ENCODE measurements around the gene TRAF3. TPM values are rescaled to one million over a fixed set of nuclear protein-coding genes. Genes with fewer than 3 reads are reported as not detected.
A peak's percentile ranks its signal among the peaks of the same experiment; 100 is the strongest.

Gene TRAF3
- polyA plus RNA-seq, 1 of the 3 experiments (the other 2 are of a cell fraction), result 17.9 TPM

DNA sequence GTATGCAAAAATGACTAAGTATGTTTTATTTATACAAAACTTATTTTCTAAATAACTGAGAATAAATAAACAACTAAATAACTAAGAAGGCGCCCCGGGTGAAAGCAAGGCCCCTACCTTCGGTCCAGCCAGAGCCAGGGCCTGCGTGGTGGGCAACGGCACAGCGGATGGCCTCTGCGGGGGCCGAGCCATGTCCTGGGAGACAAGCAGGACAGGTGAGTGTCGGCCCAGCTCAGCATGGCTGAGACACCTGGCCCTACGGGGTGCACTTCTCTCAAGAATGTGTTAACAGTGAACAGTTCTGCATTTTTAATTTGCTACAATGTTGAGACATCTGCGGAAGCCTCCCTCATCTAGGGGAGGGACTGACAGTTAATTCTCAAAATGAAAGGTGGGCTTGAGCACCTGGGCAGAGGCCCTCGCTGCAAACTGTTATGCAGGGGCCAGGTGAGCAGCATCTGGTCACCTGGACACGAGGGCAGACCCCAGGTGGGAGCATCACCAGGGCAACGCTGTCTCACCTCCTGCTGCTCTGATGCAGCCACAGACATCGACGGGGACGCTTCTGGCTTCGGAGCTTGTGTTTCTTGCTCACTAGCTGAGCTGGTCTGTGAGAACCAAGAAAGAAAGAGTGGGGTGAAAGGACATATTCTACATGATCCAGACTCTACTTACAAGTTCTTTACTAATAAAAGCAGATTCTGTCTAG, 177.0 kb downstream of the TRAF3 start:
- CTCF ChIA-PET, result no interaction called here
- no peaks in the 10 kb centered on the region for H3K9me2 ChIP-seq
- no peaks in the 10 kb centered on the region for H3K27me3 ChIP-seq (ENCODE audit: insufficient read depth)
- POLR2A ChIA-PET, result interaction anchor here (0.5 kb wide), 1 partner anchor 237 kb away, joined by 3 read pairs; no protein-coding TSS in a partner anchor
- H3K4me3 ChIP-seq (ENCODE audit: low read depth in 2 of 2, low read length in 1 of 2), result no peak overlapping the region
- no peaks in the 10 kb centered on the region for H3K9me3 ChIP-seq
- H3K79me2 ChIP-seq (ENCODE audit: insufficient read depth), result no peaks in the 10 kb centered on the region
- H4K20me1 ChIP-seq (ENCODE audit: insufficient read depth), result no peaks in the 10 kb centered on the region
- no peak overlapping the region for H2AFZ ChIP-seq (ENCODE audit: low read depth)
- H3K27ac ChIP-seq (ENCODE audit: low read depth in 2 of 2, low read length in 1 of 2), result no peak overlapping the region
- no peak overlapping the region for H3K4me2 ChIP-seq
- H3K9ac ChIP-seq, result no peak overlapping the region
- DNase-seq, result no peak
- H3F3A ChIP-seq (replicated peaks; ENCODE audit: insufficient read depth), result no peaks in the 10 kb centered on the region
- H3K4me1 ChIP-seq (ENCODE audit: control insufficient read depth in 1 of 2, insufficient read depth in 2 of 2, low read depth in 1 of 2, low read length in 1 of 2), result peaks cover 3 to 18% of the 10 kb centered on the region in 2 experiments; a peak in 1 of 4 replicates
- H3K36me3 ChIP-seq (replicated peaks in 1 of 2; ENCODE audit: control insufficient read depth in 1 of 2, insufficient read depth in 2 of 2, low read length in 1 of 2), result peaks cover 52 to 80% of the 10 kb centered on the region in 2 experiments
- TF ChIP-seq NRF1 (IDR thresholded peaks at IDR 0.05; ENCODE audit: low read depth, low read length) (no peak), TEAD4 (IDR thresholded peaks at IDR 0.05; ENCODE audit: borderline replicate concordance, insufficient read depth) (no peak)
- WGBS (ENCODE audit: low lambda C conversion rate), result 97% methylated on average over 17 of the region's 18 CpGs

DNA sequence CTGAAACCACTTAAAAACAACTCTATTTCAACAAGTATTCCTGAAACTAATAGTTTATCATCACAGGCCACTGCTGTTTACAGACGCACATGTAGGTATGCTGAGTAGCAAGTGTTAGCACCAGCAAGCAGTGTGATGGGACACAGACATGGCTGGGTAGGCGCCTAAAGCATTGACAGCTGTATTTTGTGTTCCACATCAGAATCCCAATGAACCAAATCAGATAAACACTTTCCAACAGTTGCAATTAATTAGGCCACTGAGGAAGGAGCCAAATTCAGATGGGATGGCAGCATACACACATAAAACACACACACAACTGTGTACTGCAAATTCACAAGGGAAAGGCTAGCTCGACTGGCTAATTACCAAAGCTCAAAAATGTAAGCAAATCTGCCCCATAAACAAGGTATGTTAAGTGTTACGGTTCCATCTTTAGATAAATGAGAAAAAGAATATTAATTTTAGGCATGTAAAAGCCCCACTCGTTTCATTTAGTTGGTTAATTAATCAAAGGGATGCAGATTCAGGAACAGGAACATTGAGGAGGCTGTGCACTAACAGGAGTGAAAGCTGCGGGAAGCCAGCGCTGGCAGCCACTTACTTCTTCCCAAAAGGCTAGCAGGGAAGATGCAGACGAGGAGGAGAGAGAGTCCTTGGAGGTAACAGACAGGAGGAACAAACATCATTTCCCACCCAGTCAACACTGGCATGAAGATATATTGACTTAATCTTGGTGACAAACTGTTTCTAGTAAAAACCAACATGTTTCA, 178.6 kb downstream of the TRAF3 start:
- DNase-seq, result peak; percentile 60
- ChIA-PET CTCF (interaction anchor here (1.3 to 1.7 kb wide), 2 partner anchors 17 to 101 kb away, joined by 3 to 6 read pairs; partner anchors contain the start of gene CDC42BPB), POLR2A (no interaction called here)
- Histone ChIP-seq H3K27me3 (ENCODE audit: insufficient read depth) (no peaks in the 10 kb centered on the region), H3K27ac (ENCODE audit: low read depth in 2 of 2, low read length in 1 of 2) (no peak overlapping the region), H3K4me1 (ENCODE audit: control insufficient read depth in 1 of 2, insufficient read depth in 2 of 2, low read depth in 1 of 2, low read length in 1 of 2) (peaks cover 3 to 18% of the 10 kb centered on the region in 2 experiments; a peak in 1 of 4 replicates), H4K20me1 (ENCODE audit: insufficient read depth) (no peaks in the 10 kb centered on the region), H3K4me3 (ENCODE audit: low read depth in 2 of 2, low read length in 1 of 2) (no peak overlapping the region), H3K9ac (no peak overlapping the region), H3K36me3 (replicated peaks in 1 of 2; ENCODE audit: control insufficient read depth in 1 of 2, insufficient read depth in 2 of 2, low read length in 1 of 2) (peaks cover 61 to 69% of the 10 kb centered on the region in 2 experiments), H3K9me3 (no peaks in the 10 kb centered on the region), H3K79me2 (ENCODE audit: insufficient read depth) (no peaks in the 10 kb centered on the region), H3K9me2 (no peaks in the 10 kb centered on the region), H3F3A (replicated peaks; ENCODE audit: insufficient read depth) (no peaks in the 10 kb centered on the region), H2AFZ (ENCODE audit: low read depth) (no peak overlapping the region), H3K4me2 (no peak overlapping the region)
- 85% methylated on average over 8 of the region's 8 CpGs for WGBS (ENCODE audit: low lambda C conversion rate)
- TF ChIP-seq RCOR1 (IDR thresholded peaks at IDR 0.05; ENCODE audit: low read length), result peak; percentile 95
- TF ChIP-seq, protein P1, sequence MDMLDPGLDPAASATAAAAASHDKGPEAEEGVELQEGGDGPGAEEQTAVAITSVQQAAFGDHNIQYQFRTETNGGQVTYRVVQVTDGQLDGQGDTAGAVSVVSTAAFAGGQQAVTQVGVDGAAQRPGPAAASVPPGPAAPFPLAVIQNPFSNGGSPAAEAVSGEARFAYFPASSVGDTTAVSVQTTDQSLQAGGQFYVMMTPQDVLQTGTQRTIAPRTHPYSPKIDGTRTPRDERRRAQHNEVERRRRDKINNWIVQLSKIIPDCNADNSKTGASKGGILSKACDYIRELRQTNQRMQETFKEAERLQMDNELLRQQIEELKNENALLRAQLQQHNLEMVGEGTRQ (IDR thresholded peaks at IDR 0.05; ENCODE audit: borderline replicate concordance, low read depth, low read length), result no peak
- TF ChIP-seq FOXM1 (IDR thresholded peaks at IDR 0.05; ENCODE audit: low read depth), result no peak
- TF ChIP-seq SIN3A (IDR thresholded peaks at IDR 0.05; ENCODE audit: borderline replicate concordance, low read depth, low read length), result no peak
- 0 out of 2 replicates have a peak, but pooled peaks have one; percentile 51 for TF ChIP-seq FOXJ3 (CRISPR knock-in tag; IDR thresholded peaks at IDR 0.05)
- TF ChIP-seq, protein P2, sequence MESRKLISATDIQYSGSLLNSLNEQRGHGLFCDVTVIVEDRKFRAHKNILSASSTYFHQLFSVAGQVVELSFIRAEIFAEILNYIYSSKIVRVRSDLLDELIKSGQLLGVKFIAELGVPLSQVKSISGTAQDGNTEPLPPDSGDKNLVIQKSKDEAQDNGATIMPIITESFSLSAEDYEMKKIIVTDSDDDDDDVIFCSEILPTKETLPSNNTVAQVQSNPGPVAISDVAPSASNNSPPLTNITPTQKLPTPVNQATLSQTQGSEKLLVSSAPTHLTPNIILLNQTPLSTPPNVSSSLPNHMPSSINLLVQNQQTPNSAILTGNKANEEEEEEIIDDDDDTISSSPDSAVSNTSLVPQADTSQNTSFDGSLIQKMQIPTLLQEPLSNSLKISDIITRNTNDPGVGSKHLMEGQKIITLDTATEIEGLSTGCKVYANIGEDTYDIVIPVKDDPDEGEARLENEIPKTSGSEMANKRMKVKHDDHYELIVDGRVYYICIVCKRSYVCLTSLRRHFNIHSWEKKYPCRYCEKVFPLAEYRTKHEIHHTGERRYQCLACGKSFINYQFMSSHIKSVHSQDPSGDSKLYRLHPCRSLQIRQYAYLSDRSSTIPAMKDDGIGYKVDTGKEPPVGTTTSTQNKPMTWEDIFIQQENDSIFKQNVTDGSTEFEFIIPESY (IDR thresholded peaks at IDR 0.05; ENCODE audit: borderline replicate concordance, low read depth), result no peak
- peak; percentile 86 for TF ChIP-seq GATA2 (CRISPR knock-in tag; IDR thresholded peaks at IDR 0.05)
- peak in 1 of 2 experiments; percentile 75; a peak in 2 of 4 replicates for TF ChIP-seq EP300 (IDR thresholded peaks at IDR 0.05; ENCODE audit: borderline replicate concordance in 1 of 2, low read depth in 1 of 2, low read length in 1 of 2)
- TF ChIP-seq MXI1 (IDR thresholded peaks at IDR 0.05; ENCODE audit: low read depth, low read length), result peak; percentile 90
- no peak for TF ChIP-seq ELF1 (IDR thresholded peaks at IDR 0.05)
- TF ChIP-seq RAD21 (IDR thresholded peaks at IDR 0.05; ENCODE audit: low read length), result peak; percentile 5; the same call in 1 of the 2 replicates
- TF ChIP-seq PBX3 (IDR thresholded peaks at IDR 0.05), result no peak
- TF ChIP-seq NRF1 (IDR thresholded peaks at IDR 0.05; ENCODE audit: low read depth, low read length), result no peak
- no peak for TF ChIP-seq FOSL2 (IDR thresholded peaks at IDR 0.05; ENCODE audit: borderline replicate concordance, low read depth)
- no peak for TF ChIP-seq YY1 (IDR thresholded peaks at IDR 0.05; ENCODE audit: low read depth)
- TF ChIP-seq TAF1 (IDR thresholded peaks at IDR 0.05; ENCODE audit: borderline replicate concordance, low read depth, low read length), result no peak
- no peak for TF ChIP-seq GABPA (IDR thresholded peaks at IDR 0.05; ENCODE audit: low read depth)
- peak; percentile 61 for TF ChIP-seq CHD2 (IDR thresholded peaks at IDR 0.05; ENCODE audit: low read length, partially characterized antibody)
- no peak for TF ChIP-seq JUND (IDR thresholded peaks at IDR 0.05)

Data from SK-N-SH (cell line).